ENCODE measurements around the gene SPATA16.

GRCh38 chr3:172914854-172915253 lies 226.2 kb downstream of the SPATA16 start:
- TF ChIP-seq CTCF (IDR thresholded peaks at IDR 0.05; ENCODE audit: poor library complexity): no peak
- no peak for TF ChIP-seq EZH2phosphoT487 (IDR thresholded peaks at IDR 0.05; ENCODE audit: low read depth, severe bottlenecking, unreplicated experiment)
